Activated T-cell treated with anti-CD3 and anti-CD28 coated beads, Interleukin-2, amount 50 U/mL, for 1 hour (primary cell): ENCODE data around the gene RHEX.
"Not testable (repeated sequence)": the region's sequence is repeated elsewhere in the genome, so short reads cannot be mapped to it uniquely, and the experiment has no call there.

Experiments used
- DNase-seq: peaks from one replicate; pipeline ENCODE4 v3.0.0-alpha.2; 2020

The RHEX gene

DNA sequence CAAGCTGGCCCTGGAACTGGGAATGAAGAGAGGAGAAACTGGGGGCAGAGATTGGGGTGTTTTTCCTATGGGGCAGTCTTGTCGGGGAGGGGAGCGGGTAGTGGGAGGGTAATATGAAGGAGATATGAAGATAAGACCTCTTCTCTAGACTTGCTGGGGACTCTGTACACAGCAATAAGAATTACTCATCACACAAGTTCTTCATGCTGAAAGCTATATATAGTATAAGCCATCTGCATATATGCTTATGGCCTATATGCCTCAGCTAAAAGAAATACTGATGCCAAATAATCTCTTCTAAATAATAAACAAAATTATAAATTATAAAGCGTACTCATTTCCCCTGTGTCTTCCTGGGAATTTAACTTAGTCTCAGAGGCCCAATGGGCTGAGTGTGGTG is 7.9 kb downstream of the RHEX start:
- DNase-seq: no peak

DNA sequence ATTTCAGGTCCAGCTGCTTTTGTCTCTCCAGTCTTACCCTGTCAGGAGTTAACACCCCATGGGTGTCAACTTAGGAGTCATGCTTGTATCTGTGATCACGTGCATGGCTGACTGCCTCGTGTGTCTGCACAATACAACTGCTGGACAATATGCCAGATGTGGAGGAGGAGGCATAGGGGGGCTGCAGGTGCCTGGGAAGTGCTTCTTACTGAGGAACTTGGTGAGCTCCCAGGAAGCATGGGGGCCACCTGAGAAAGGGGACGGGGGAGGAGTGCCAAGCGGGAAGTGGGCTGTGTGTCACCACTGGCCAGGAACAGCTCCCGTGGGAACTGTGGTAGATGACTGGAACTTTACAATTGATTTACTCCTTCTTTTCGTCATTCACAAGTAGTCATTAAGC is 9.5 kb downstream of the RHEX start:
- DNase-seq: no peak

DNA sequence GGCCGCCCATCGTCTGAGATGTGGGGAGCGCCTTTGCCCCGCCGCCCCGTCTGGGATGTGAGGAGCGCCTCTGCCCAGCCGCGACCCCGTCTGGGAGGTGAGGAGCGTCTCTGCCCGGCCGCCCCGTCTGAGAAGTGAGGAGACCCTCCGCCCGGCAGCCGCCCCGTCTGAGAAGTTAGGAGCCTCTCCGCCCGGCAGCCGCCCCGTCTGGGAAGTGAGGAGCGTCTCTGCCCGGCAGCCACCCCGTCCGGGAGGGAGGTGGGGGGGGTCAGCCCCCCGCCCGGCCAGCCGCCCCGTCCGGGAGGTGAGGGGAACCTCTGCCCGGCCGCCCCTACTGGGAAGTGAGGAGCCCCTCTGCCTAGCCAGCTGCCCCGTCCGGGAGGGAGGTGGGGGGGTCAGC is 11.0 kb downstream of the RHEX start:
- DNase-seq: not testable (repeated sequence)

DNA sequence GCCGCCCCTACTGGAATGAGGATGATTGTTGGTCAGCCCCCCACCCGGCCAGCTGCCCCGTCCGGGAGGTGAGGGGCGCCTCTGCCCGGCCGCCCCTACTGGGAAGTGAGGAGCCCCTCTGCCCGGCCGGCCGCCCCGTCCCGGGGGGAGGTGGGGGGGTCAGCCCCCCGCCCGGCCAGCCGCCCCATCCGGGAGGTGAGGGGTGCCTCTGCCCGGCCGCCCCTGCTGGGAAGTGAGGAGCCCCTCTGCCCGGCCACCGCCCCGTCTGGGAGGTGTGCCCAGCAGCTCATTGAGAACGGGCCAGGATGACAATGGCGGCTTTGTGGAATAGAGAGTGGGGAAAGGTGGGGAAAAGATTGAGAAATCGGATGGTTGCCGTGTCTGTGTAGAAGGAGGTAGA is 11.5 kb downstream of the RHEX start:
- not testable (repeated sequence) for DNase-seq

DNA sequence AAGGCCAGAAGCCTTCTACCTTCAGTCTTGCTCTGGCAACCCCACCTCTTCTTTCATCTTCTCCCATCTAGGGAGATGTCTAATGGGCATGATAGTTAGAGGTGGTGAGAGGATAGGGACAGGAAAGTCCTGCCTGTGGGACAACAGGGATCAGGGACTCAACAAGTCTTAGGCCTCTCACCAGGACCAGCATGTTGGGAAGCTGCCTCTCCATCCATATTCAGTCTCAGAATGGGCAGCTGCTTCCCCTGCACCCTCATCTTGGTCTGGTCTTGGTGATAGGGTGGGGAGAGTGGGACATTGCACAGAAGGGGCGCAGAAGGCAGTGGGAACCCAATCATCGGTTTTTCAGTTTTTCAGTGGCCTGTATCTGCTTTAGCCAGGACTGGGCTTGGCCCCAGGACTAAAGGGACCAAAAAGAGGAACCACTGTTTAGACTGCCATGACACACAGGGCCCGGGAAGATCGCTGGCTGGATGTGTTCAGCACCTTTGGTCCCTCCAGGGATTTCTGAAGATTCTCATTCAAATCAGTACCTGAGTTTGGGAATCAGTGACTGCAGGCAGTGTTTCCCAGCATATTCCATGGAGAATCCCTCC is 12.7 kb downstream of the RHEX start:
- DNase-seq: no peak

DNA sequence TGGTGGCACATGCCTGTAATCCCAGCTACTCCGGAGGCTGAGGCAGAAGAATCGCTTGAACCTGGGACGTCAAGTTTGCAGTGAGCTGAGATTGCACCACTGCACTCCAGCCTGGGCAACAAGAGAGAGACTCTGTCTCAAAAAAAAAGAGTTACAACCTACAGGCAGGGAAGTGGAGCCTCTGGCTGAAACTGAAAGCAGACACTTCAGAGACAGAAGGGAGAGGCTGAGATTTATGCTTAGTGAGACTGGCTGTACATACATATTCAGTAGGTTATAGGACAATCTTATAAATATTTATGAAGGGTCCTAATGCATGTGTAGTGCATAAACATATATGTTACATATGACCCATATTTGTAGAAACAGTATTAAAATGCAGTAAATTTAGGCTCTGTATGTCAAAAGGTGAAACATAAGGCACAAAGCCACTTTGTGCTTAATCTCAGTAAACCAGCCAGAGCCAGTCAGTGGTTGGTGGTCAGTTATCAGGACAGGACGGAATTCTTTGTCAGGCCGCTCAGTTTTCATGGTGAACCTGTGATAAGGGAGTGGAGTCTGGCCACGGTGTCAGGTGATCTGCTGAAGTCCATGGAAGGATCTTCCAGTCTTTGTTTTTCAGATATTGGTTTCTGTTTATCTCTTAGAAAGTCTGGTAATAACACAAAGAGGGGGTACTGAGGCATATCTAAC is 13.7 kb downstream of the RHEX start:
- no peak for DNase-seq

DNA sequence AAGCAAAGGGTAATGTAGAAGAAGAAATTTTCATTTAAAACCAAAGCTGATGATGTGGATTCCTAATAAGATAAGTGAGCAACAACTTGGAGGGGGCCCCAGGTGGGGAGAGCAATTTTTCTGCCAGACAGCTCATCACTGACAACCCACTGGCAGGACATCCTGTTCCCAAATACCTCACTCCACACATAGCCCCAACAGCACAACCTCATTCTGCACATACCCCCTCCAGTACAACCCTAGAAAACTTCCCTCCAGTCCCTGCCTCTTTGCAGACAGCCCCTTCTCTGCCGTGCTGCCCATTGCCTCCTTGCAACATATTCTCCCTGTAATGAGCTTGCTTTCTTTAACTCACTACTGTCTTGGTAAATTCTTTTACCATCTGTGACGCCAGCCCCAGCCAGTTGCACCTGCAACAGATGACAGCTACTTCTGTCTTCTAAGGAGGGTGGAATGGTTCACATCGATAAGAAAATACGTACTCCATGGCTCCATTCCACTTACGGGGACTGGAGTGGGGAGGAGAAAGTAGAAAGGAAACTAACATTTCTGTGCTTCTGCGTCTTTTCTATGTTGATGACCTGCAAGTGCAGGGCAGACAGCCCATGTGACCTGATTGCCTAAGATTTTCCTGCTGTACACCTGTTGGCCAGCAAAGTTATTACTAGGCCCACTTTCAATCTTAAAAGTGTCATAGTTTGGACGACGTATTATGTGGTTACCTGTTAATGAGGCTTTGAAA is 14.7 kb downstream of the RHEX start:
- no peak for DNase-seq

DNA sequence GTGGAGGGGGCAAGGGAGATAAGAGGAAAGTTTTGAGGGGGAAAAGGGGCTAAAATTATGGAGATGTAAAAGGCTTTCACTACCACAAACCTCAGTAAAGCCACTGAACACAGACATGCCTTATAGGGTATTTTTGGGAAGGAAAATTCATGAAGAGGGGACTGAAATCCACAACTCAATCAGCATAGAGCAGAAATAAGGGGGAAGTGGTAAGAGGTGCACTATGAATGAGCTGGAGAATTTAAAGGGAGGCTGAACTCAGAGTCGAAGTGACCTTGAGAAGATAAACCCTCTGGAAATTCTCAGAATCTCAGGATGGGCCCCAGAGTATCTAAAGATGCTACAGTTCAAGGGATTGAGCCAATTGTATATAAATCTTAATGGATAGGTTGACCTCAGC is 15.3 kb downstream of the RHEX start:
- no peak for DNase-seq

DNA sequence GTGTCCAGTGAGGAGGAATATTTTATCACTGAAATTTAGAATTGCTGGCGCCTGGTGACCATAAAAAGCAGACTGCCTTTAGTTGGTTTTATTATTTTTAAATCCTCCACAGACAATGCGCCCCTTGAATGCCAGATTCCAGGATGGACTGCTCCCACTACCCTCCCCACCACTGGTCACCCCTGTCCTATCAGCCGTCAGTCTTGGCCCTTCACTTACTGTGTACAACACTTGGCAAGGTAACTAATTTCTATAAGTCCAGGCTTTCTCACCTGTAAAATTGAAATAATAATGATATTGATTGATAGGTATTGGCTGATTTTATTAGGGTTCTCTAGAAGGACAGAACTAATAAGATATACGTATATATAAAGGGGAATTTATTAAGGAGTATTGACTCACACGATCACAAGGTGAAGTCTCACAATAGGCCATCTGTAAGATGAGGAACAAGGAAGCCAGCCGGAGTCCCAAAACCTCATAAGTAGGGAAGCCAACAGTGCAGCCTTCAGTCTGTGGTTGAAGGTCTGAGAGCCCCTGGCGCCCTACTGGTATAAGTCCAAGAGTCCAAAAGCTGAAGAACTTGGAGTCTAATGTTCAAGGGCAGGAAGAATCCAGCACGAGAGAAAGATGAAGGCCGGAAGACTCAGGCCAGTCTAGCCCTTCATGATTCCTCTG is 17.8 kb downstream of the RHEX start:
- DNase-seq: no peak

DNA sequence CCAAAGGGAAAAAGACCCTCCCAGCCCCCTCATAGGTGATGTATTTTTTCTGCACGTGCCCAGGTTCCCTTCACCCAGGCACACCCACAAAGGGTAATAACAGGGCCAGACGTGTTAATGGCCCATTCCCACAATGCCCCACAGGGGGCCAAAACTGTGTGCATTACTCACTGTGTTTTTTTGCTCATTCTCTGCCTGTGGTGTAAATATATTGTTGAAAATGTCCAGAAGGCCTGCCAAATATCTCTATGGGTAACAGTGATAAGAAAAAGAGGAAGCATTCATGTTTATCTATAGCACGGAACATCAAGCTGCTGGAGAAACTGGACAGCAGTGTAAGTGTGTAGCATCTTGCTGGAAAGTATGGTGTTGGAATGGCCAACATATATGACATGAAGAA is 21.9 kb downstream of the RHEX start:
- no peak for DNase-seq

DNA sequence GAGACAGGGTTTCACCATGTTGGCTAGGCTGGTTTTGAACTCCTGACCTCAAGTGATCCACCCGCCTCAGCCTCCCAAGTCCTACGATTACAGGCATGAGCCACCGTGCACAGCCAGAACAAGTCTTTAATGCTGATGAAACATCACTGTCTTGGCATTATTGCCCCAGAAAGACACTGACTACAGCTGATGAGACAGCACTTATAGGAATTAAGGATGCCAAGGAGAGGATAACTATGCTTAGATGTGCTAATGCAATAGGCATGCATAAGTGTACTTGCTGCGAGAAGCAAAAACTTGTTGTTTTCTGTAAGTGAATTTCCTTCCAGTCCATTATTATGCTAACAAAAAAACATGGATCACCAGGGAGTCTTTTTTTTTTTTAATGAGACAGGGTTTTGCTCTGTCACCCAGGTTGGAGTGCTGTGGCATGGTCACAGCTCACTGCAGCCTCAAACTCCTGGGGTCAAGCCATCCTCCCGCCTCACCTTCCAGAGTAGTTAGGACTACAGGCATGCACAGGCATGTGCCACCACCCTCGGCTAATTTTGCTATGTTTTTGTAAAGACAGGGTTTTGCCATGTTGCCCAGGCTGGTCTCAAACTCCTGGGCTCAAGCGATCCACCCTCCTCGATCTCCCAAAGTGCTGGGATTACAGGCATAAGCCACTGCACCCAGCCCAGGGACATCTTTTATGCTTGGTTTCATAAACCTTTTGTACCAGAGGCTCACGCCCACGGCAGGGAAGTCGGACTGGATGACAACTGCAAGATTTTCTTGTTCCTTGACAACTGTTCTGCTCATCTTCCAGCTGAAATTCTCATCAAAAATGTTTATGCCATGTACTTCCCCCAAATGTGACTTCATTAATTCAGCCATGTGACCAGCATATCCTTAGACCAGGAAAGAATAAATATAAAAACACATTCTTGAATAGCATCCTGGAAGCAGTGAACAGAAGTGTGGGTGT is 23.1 kb downstream of the RHEX start:
- DNase-seq: no peak

DNA sequence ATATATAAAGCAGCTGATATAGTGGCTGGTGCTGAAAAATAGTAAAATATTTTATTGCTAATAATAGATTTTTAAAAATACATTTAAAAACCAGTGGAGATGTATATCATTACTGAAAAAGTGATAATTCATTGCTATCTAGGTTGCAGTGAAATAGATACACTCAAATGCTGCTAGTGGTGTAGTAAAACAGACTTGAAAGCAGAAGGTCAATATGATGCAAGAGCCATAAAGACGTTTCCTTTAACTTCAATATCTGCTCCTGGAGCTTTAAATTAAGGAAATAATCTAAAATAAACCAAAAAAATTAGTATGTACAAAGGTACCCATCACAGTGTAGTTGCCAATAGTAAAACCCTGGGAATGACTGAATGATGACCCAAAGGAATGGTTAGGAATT is 26.2 kb downstream of the RHEX start:
- DNase-seq: no peak

DNA sequence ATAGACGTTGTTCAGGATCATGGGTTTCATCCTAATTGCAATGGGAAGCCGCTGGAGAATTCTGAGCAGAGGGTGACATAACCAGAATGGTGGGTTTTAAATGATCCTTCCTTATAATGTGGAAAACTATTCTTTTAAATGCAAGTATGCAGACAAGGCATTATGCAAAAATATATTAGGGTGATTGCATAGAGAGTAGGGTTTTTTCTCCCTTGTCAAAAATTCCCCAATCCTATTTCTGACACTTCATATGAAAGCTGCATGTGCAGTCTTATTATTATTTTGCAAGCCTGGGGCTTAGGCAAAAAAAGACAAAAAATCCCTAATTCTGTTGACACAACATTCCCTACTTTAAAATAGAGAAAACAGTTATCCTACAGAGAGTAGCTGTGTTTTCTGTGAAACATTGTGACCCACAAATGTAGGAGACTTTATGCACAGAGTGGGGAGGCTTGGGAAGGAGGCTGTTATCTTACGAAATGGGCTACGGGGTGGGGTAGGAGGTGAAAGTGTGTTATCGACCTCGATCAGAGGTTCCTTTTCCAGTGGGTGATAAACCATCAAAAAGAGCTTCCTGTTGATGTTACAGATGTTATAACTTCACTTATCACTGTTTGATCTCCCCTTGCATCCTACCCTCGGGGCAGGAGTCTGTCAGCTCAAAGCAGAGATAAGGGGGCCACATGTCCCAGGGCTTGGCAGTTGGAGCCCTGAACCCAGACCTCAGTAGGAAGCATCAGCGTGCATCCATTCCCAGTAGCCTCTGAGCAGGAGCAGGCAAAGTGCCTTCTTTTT is 27.2 kb downstream of the RHEX start:
- DNase-seq: no peak

DNA sequence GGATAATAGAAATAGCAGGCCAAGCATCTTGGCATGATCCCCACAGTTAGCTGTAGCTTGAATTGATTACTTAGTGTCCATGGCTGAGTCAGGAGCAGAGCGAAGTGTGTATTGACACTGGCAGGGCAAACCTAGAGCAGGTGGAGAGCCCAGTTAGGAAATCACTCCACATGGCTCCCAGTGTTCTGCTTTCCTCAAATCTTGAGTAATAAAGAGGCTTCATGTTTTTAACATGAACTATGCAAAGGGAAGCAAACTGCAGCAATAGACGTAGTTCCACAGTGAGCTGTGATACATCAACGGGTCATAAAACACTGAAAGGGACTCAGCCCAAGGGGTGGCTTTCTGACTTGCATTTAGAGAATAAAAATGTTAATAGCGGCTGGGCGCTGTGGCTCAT is 28.9 kb downstream of the RHEX start:
- DNase-seq: no peak

DNA sequence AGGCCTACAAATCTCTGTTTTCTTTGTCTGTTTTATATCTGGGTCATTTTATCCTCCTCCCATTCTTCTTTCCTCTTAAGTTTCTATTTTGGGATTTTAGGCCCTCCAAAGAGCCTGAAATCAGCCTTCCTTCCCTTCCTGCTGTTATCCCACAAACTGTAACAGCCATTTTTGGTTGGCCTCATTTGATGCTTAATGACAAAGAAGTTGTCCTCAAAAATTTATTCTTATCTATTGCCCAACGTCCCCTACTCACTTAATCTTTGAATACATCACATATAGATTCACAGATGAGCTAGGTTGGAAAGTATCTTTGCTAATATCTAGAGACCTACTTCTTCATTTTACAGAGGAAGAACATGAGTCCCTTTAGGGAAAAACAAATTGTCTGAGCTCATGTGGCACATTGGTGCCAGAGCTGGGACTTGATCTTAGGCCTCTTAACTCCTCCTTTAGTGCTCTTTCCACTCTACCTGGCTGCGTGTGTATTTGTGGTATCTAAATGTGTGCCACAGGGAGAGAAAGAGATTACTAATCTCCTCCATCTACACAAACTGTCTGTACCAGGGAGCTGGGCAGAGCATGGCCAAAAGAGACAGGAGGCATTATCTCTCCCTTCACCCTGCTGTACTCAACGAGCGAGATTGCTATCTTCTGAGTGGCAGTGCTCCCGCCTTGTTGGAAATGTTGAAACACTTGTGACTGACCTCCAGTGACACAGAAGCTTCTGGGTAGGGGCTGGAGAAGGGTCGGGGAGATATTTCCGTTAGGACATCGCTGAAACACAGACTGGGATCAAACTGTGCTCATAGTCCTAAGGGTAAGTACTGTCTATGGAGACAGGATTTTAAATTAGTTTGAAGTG is 30.1 kb downstream of the RHEX start:
- no peak for DNase-seq

DNA sequence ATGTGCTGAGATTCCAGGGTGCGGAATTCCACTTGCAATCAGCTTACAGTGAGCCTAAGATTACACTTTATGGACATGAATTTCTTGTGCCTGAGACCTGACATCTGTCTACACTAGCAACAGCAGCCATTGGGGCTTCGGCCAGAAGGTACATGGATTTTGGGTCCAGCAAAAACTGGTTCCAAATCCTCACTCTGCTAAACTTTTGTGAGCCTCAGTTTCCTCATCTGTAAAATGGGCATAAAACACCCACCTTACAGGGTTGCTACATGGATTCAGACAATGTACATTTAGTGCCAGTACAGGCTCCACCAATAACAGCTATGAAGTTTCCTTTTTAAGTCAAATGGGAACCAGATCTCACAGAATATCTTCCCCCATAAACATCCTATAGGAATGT is 30.8 kb downstream of the RHEX start:
- DNase-seq: no peak

DNA sequence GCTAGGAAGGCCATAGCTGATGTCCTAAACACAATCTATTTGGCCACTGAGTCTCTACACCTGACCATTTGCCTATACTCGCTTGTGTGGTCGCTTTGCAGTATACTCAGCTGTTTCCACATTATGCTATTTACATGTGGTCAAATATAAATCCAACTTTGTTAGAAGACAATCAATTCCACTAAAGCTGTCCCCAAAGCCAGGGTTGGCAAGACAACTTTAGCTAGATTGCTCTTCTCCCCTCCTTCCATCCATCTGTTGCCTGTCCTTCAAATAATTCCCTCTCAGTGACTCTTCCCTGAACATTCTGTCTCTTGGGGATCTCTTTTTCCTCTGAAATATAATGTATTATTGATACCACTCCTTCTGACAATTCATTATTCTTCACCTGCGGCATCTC is 34.1 kb downstream of the RHEX start:
- DNase-seq: no peak

DNA sequence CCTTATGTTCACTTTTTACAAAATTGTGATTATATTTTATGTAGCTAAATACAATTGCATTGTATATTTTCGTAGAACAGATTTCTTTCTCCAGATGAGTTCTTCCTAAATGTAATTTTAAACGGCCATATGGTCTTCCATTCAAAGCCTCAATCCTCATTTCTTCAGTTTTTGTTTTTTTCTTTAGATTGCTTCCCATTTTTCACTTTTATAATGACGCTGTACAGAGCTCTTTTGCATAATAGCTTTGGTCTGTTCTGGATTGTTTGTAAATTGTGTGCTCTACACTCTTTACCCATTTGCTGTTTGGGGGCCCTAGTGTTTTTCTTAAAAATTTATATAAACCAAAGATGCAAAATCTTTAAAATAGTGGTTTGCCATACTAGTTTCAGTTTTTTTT is 36.4 kb downstream of the RHEX start:
- no peak for DNase-seq

DNA sequence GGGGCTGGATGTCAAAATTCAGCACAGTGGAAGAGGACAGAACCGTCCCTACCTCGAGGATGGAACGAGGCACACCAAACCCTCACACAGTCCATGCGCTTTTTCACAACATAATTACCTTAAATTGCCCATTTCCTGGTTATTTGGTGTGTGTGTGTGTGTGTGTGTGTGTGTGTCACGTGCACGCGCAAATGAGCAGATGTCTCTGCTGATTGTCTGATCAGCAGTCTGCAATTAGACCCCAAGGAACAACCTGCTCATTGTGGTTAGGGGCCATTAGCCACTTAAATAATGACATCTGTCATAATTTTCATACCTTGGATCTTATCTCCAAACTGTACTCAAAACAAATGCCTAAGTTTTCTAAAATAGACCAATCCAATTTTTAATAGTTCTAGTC is 41.1 kb downstream of the RHEX start:
- no peak for DNase-seq

DNA sequence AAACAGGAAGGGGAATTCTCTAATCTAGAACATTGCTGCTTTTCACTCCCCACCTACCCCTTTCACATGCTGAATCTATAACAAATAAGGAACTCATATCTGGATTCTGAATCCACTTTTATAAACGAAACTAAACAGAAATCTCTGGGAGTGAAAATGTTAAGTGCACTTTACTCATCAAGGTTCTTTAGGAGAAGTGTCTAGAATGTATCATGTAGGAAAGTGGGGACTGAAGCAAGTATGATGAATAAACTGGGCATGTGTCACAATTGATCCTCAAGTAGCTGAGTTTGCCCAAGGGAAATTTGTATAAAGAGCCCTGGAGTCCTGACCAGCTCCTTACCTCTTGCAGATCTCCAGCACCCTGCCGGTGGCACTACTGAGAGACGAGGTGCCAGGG is 44.4 kb downstream of the RHEX start:
- no peak for DNase-seq
